Muscle of leg (tissue), 11 donors: ENCODE data around the gene ZFP36. TPM values are rescaled to one million over a fixed set of nuclear protein-coding genes. Genes with fewer than 3 reads are reported as not detected.

Experiments used
- DNase-seq: peaks from one replicate; pipeline ENCODE4 v3.0.0; 2013
- H3K27ac ChIP-seq: one replicate; pipeline ENCODE4 v1.5.1; 2013; ENCODE audit warnings: mild to moderate bottlenecking, low read length, control low read depth
- H3K27me3 ChIP-seq: one replicate; pipeline ENCODE4 v1.6.1; 2013; ENCODE audit warnings: low read length; ENCODE audit not compliant: control insufficient read depth, insufficient read depth
- H3K36me3 ChIP-seq: one replicate; pipeline ENCODE4 v1.6.1; 2013; ENCODE audit warnings: low read length; ENCODE audit not compliant: control insufficient read depth, insufficient read depth
- H3K4me1 ChIP-seq: one replicate; pipeline ENCODE4 v1.6.1; 2013; ENCODE audit warnings: low read length; ENCODE audit not compliant: control insufficient read depth, insufficient read depth
- H3K4me3 ChIP-seq: one replicate; pipeline ENCODE4 v1.5.1; 2013; ENCODE audit warnings: low read length, control low read depth
- H3K9me3 ChIP-seq: replicated peaks from 2 replicates; pipeline ENCODE4 v1.6.1; 2013; ENCODE audit warnings: low read depth, low read length; ENCODE audit not compliant: control insufficient read depth
- WGBS: methylation state at CpG from one replicate; pipeline ENCODE4 v1.1.5; 2013; ENCODE audit warnings: missing lambda C conversion rate; ENCODE audit not compliant: insufficient coverage; 5-methylcytosine and 5-hydroxymethylcytosine counted together
- polyA plus RNA-seq, 8 donors: library from polyadenylated mRNA; unstranded; fragments of 120-200 nt; gene quantifications; one replicate each; pipeline versions ENCODE4 v1.2.1 to v1.2.3, GENCODE V29; 2013; ENCODE audit warnings: inconsistent platforms in 1 of 8, low replicate concordance in 1 of 8; ENCODE audit not compliant: insufficient read length in 8 of 8, insufficient read depth in 1 of 8
- total RNA-seq: library from RNA; stranded (reverse); fragments of 120-200 nt; gene quantifications from one replicate; pipeline ENCODE4 v1.2.4, GENCODE V29; 2013

ZFP36 gene
- total and polyA plus RNA-seq, 9 donors: 14.2 to 143 (median 57.9) TPM

GRCh38 chr19:39417463-39418181 is 11.0 kb downstream of the ZFP36 start:
- no peak overlapping the region for H3K27ac ChIP-seq
- peaks cover 33% of the 10 kb centered on the region for H3K4me1 ChIP-seq
- no peaks in the 10 kb centered on the region for H3K27me3 ChIP-seq
- peaks cover 66% of the 10 kb centered on the region for H3K36me3 ChIP-seq
- no peaks in the 10 kb centered on the region for H3K9me3 ChIP-seq
- H3K4me3 ChIP-seq: no peak overlapping the region
- WGBS: 90% methylated on average over 21 of the region's 30 CpGs
- DNase-seq: no peak

GRCh38 chr19:39419003-39419402 is 12.4 kb downstream of the ZFP36 start:
- WGBS: 73% methylated on average over 3 of the region's 9 CpGs
- Histone ChIP-seq H3K27ac (no peak overlapping the region), H3K4me3 (no peak overlapping the region), H3K36me3 (peaks cover 80% of the 10 kb centered on the region), H3K4me1 (peaks cover 37% of the 10 kb centered on the region), H3K27me3 (no peaks in the 10 kb centered on the region), H3K9me3 (no peaks in the 10 kb centered on the region)
- DNase-seq: no peak

GRCh38 chr19:39420769-39421168 is 14.1 kb downstream of the ZFP36 start:
- H3K4me1 ChIP-seq: peaks cover 19% of the 10 kb centered on the region
- no peak overlapping the region for H3K4me3 ChIP-seq
- WGBS: 84% methylated on average over 11 of the region's 15 CpGs
- H3K27me3 ChIP-seq: no peaks in the 10 kb centered on the region
- no peak for DNase-seq
- H3K9me3 ChIP-seq: no peaks in the 10 kb centered on the region
- H3K36me3 ChIP-seq: peaks cover 91% of the 10 kb centered on the region
- H3K27ac ChIP-seq: no peak overlapping the region

- Histone ChIP-seq H3K4me3 (no peak overlapping the region), H3K36me3 (peaks cover 80% of the 10 kb centered on the region), H3K9me3 (no peaks in the 10 kb centered on the region), H3K4me1 (peaks cover 7% of the 10 kb centered on the region), H3K27me3 (no peaks in the 10 kb centered on the region), H3K27ac (no peak overlapping the region)
- no peak for DNase-seq
- WGBS: 83% methylated on average over 2 of the region's 5 CpGs
These were observed 15.4 kb downstream of the ZFP36 start for GRCh38 chr19:39422020-39422419.

- 80% methylated on average over 27 of the region's 35 CpGs for WGBS
- DNase-seq: no peak
- Histone ChIP-seq H3K27ac (no peak overlapping the region), H3K27me3 (no peaks in the 10 kb centered on the region), H3K4me3 (no peak overlapping the region), H3K9me3 (no peaks in the 10 kb centered on the region), H3K4me1 (peaks cover 16% of the 10 kb centered on the region), H3K36me3 (peaks cover 69% of the 10 kb centered on the region)
These were observed 16.8 kb downstream of the ZFP36 start for GRCh38 chr19:39423258-39424086.

GRCh38 chr19:39424934-39425333 is 18.3 kb downstream of the ZFP36 start:
- no peaks in the 10 kb centered on the region for H3K9me3 ChIP-seq
- no peak for DNase-seq
- H3K4me1 ChIP-seq: peaks cover 24% of the 10 kb centered on the region
- no peak overlapping the region for H3K4me3 ChIP-seq
- peaks cover 57% of the 10 kb centered on the region for H3K36me3 ChIP-seq
- WGBS: 69% methylated on average over 11 of the region's 16 CpGs
- no peak overlapping the region for H3K27ac ChIP-seq
- no peaks in the 10 kb centered on the region for H3K27me3 ChIP-seq

GRCh38 chr19:39425744-39426143 is 19.1 kb downstream of the ZFP36 start:
- no peak for DNase-seq
- H3K9me3 ChIP-seq: no peaks in the 10 kb centered on the region
- H3K27ac ChIP-seq: no peak overlapping the region
- H3K4me1 ChIP-seq: peaks cover 25% of the 10 kb centered on the region
- H3K4me3 ChIP-seq: no peak overlapping the region
- peaks cover 49% of the 10 kb centered on the region for H3K36me3 ChIP-seq
- H3K27me3 ChIP-seq: no peaks in the 10 kb centered on the region
- WGBS: 85% methylated on average over 6 of the region's 7 CpGs

- Histone ChIP-seq H3K27ac (no peak overlapping the region), H3K36me3 (peaks cover 49% of the 10 kb centered on the region), H3K9me3 (no peaks in the 10 kb centered on the region), H3K4me1 (peaks cover 29% of the 10 kb centered on the region), H3K4me3 (no peak overlapping the region), H3K27me3 (no peaks in the 10 kb centered on the region)
- 88% methylated on average over 2 of the region's 5 CpGs for WGBS
- DNase-seq: no peak
These were observed 19.5 kb downstream of the ZFP36 start for GRCh38 chr19:39426170-39426569.

- Histone ChIP-seq H3K27ac (peak overlapping the region; percentile 96), H3K4me3 (no peak overlapping the region), H3K36me3 (peaks cover 45% of the 10 kb centered on the region), H3K4me1 (peaks cover 28% of the 10 kb centered on the region), H3K27me3 (no peaks in the 10 kb centered on the region), H3K9me3 (no peaks in the 10 kb centered on the region)
- 82% methylated on average over 4 of the region's 11 CpGs for WGBS
- no peak for DNase-seq
These were observed 21.1 kb downstream of the ZFP36 start for GRCh38 chr19:39427707-39428106.

- Histone ChIP-seq H3K9me3 (no peaks in the 10 kb centered on the region), H3K36me3 (peaks cover 45% of the 10 kb centered on the region), H3K27ac (peak overlapping the region; percentile 96), H3K4me1 (peaks cover 23% of the 10 kb centered on the region), H3K27me3 (no peaks in the 10 kb centered on the region), H3K4me3 (no peak overlapping the region)
- 5% methylated on average over 16 of the region's 23 CpGs for WGBS
- peak; percentile 94 for DNase-seq
These were observed 21.9 kb downstream of the ZFP36 start for GRCh38 chr19:39428283-39429112.
